Urinary bladder (tissue), 4 donors: ENCODE results near the gene AK9. TPM values are rescaled to one million over a fixed set of nuclear protein-coding genes. Genes with fewer than 3 reads are reported as not detected.

ENCODE experiments used
- DNase-seq: peaks from one replicate; pipeline ENCODE4 v3.0.0-alpha.2; 2015; ENCODE audit errors: extremely low spot score
- H3K27ac ChIP-seq: one replicate; pipeline ENCODE4 v1.5.1; 2013; ENCODE audit warnings: low read depth, mild to moderate bottlenecking, moderate library complexity
- H3K36me3 ChIP-seq: one replicate; pipeline ENCODE4 v1.6.1; 2013; ENCODE audit warnings: mild to moderate bottlenecking, moderate library complexity; ENCODE audit not compliant: insufficient read depth
- H3K4me1 ChIP-seq: one replicate; pipeline ENCODE4 v1.6.1; 2013; ENCODE audit warnings: mild to moderate bottlenecking, moderate library complexity; ENCODE audit not compliant: insufficient read depth
- H3K4me3 ChIP-seq: one replicate; pipeline ENCODE4 v1.5.1; 2013; ENCODE audit warnings: low read depth, low read length
- WGBS: extraction: QIAGEN DNeasy Blood & Tissue Kit; methylation state at CpG from one replicate; pipeline ENCODE4 v1.1.7; 2013; 5-methylcytosine and 5-hydroxymethylcytosine counted together
- polyA plus RNA-seq: library from polyadenylated mRNA; stranded (reverse); fragments of 200-250 nt; gene quantifications from one replicate; pipeline ENCODE4 v1.2.3, GENCODE V29; 2013
- total RNA-seq: library from RNA; depleted of rRNA; stranded (reverse); fragments of >200 nt; gene quantifications from one replicate; pipeline ENCODE4 v1.2.3, GENCODE V29; 2014
- donor health status: healthy with polysubstance abuse.
- donor health status: healthy.

Gene AK9
- total and polyA plus RNA-seq, 2 donors, result 7.3 to 15.4 TPM

DNA sequence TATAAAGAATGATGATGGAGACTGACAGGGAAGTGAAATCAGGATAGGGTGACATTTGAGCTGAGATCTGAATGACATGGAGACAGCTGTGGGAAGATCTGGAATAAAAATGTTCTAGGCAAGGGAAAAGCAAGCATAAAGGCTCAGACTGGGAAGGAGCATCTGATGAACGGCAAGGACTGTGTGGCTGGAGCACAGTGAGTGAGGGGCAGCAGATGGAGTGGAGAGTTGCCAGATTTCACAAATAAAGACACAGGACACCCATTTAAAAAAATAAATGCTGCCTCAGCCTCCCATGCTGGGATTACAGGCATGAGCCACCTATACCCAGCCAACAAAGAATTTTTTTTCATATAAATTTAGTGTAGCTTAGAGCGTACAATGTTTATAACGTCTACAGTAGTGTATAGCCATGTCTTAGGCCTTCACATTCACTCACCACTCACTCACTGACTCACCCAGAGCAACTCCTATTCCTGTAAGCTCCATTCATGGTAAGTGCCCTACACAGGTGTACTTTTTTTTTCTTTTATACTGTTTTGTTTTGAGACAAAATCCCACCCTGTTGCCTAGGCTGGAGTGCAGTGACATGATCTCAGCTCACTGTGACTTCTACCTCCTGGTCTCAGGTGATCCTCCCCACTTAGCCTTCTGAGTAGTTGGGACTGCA lies 205.6 kb downstream of the AK9 start:
- Histone ChIP-seq H3K27ac (no peak overlapping the region), H3K4me1 (peaks cover 3% of the 10 kb centered on the region), H3K4me3 (no peak overlapping the region), H3K36me3 (no peaks in the 10 kb centered on the region)
- 54% methylated on average over 3 of the region's 3 CpGs for WGBS
- no peak for DNase-seq

DNA sequence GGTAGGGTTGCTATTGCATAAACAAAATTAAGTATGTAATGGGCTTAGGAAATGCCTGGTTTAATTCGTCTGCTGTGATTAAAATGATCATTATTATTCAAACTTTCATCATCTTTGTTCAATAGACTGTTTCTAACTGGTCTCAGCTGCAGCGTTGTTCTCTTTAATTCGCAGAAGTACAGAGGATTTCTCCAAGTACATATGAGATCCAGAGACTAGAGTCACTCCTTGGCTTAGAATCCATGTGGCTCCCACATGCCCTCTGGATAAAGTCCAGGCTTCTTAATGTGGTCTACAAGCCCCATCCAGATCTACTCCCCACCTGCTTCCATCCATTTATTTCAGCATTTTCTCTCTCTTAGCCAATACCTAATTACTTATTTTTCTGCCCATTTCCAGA lies 206.9 kb downstream of the AK9 start:
- peak overlapping the region; percentile 77 for H3K27ac ChIP-seq
- 34% methylated on average over 3 of the region's 3 CpGs for WGBS
- DNase-seq, result no peak

DNA sequence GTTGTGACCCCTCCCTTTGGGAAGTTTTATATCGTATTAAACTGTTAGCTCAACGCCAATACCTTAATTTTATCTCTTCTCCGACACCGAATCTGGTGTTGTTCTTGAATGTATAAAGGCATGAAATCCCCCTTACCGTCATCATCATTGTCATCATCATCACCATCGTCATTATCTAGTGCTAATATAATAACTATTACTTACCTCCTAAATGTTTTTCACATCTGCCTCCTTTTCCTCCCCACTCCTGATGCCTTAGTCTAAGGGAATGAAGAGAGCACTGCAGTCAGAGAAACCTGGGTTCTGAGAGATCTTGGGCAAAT lies 207.3 kb downstream of the AK9 start:
- WGBS, result 2% methylated on average over 6 of the region's 6 CpGs
- H3K4me1 ChIP-seq, result peaks cover 3% of the 10 kb centered on the region
- peak overlapping the region; percentile 100 for H3K4me3 ChIP-seq
- H3K27ac ChIP-seq, result peak overlapping the region; percentile 77
- peaks cover 2% of the 10 kb centered on the region for H3K36me3 ChIP-seq
- DNase-seq, result no peak

More for the DNA sequence above, 206.9 kb downstream of the AK9 start:
- Histone ChIP-seq H3K4me3 (no peak overlapping the region), H3K4me1 (peaks cover 3% of the 10 kb centered on the region), H3K36me3 (peaks cover 2% of the 10 kb centered on the region)

DNA sequence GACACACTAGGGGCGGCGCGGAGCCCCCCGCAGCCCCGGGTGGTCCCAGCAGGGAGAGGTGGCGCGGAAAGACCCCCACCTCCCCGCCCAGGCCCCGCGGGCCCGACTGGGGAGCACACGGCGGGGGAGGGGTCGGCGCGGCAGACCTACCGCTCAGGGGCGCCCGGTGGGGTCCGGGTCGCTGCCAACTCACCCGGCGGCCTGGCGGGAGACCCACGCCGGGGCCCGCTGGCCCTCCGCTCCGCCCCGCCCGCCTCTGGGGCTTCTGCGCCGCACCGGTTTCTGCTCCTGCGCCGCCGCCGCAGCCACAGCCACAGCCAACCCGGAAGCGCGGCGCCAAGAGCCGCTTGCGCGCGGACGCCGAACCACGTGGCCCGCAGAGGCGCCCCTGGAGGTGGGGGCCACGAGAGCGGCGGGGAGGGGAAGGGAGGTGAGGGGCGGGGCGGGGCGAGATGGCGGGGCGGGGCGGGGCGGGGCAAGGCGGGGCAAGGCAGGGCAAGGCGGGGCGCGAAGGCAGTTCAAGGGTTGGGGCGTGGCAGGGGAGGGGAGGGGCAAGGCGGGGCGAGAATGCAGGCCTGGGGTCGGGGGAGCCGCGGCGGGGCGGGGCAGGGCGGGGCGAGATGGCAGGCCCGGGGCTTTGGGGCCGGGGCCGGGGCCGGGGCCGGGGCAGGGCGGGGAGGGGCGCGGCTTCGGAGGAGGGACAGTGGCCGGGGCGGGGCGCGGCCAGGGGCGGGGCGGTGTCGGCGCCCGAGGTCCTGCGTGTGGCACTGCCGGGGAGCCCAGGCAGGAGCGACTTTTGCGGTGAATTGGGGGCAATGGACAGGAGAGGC lies 207.9 kb downstream of the AK9 start, which contains the start of gene ZBTB24:
Gene ZBTB24, minus strand, starts transcription at position 315 of the 830 bp plus-strand sequence. CDS start 1,193 bp downstream, outside the sequence.
- 2% methylated on average over 96 of the region's 97 CpGs for WGBS
- peaks cover 3% of the 10 kb centered on the region for H3K4me1 ChIP-seq
- H3K4me3 ChIP-seq, result peak within 1 kb of the TSS; percentile 100

DNA sequence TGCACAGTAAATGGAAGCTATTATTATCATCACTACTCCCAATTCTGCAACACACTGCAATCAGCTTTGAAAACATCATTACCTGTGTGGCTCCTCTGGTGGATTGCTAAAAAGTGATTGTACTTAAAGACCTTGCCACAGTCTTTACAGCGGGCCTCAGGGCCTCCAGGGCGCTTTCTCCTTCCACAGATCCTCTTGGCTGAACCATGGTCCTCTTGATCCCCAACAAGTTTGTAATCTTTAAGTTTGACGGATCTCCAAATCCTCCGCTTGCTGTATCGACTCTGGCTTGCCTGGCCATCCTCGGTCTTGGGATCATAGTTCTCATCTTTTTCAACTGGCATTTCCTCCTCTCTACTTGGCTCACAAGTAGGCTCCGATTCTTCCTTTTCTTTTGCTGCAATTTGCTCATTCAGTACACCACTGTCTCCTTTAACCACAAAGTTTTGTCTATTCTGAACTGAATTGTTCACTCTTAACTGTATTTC lies 210.0 kb downstream of the AK9 start:
- peaks cover 5% of the 10 kb centered on the region for H3K4me1 ChIP-seq
- no peak overlapping the region for H3K27ac ChIP-seq
- WGBS, result 96% methylated on average over 7 of the region's 7 CpGs

More for the DNA sequence above, 207.9 kb downstream of the AK9 start, which contains the start of gene ZBTB24:
- DNase-seq, result peak; percentile 42
- Histone ChIP-seq H3K27ac (peak within 1 kb of the TSS; percentile 79), H3K36me3 (peaks cover 2% of the 10 kb centered on the region)

DNA sequence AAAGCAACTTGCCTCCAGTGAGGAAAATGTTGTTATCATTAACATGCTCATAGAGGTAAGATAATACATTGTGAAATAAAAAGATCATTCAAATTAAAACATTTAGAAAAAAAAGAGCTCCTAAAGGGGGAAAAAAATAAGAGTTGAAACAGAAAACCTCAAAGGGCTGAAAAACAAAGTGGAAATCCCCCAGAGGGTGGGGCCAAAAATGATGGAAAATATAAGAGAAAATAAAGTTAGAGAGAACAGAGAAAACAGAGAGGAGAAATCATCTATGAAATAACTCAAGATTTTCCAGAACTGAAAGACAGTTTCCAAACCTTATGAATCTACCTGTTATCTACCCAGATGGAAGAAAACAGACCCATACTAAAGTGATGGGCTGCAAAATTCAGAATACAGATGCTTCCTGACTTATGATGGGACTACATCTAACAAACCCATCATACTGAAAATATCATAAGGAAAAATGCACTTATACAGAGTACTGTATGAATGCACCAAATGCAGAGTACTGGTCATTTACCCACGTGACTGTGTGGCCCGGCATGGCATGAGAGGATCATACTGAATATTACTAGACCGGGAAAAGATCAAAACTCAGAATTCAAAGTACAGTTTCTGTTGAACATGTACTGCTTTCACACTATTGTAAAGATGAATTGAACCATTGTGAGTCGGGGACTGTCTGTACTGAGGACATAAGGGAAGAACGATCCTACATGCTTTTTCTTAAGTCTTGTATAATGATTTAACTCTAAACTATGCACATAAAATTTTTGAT lies 212.0 kb downstream of the AK9 start:
- 81% methylated on average over 5 of the region's 5 CpGs for WGBS

More for the DNA sequence above, 210.0 kb downstream of the AK9 start:
- H3K4me3 ChIP-seq, result no peak overlapping the region
- H3K36me3 ChIP-seq, result peaks cover 2% of the 10 kb centered on the region
- no peak for DNase-seq

DNA sequence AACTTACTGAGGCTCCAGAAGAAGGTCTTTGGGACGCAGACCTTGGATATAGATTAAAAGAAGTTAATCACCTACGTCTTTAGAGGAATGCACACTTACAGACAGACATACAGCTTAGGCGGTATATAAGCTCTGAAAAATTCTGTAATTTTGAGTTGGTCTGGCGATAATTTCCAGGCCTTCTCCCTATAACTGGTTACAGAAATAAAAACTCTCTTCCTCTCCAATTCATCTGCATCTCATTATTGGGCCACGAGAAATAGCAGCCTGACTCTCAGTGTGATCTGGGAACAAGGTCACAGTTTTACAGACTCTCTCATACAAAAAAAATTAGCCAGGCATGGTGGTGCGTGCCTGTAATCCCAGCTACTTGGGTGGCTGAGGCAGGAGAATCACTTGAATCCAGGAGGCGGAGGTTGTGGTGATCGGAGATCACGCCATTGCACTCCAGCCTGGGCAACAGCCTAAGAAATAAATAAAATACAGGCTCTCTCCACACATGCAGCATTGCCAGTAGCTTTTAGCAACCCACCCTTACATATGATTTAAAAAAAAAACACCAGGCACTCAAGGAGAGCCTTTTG lies 212.7 kb downstream of the AK9 start:
- Histone ChIP-seq H3K27ac (no peak overlapping the region), H3K36me3 (peaks cover 2% of the 10 kb centered on the region), H3K4me1 (peaks cover 5% of the 10 kb centered on the region), H3K4me3 (no peak overlapping the region)
- DNase-seq, result no peak
- 85% methylated on average over 9 of the region's 9 CpGs for WGBS

More for the DNA sequence above, 212.0 kb downstream of the AK9 start:
- Histone ChIP-seq H3K4me1 (peaks cover 5% of the 10 kb centered on the region), H3K27ac (no peak overlapping the region), H3K4me3 (no peak overlapping the region), H3K36me3 (peaks cover 2% of the 10 kb centered on the region)
- DNase-seq, result no peak

DNA sequence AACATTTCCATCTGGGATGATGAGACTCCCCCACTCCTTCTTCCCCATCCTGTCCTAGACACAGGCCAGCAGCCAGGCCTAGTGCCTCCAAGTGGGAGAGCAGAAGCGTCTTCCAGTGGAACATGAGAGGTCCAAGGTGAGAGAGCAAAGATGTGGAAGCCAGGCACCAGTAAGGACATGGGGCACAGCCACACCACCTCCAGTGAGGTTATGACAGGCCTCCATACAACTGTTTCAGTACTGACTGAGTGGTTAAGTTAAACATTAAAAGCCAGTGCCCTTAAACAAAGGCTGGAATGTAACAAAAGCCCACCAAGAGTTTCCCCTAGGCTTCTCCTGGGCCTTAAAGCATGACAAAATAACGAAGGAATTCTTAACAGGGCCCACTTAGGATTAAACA lies 213.3 kb downstream of the AK9 start:
- H3K36me3 ChIP-seq, result peaks cover 2% of the 10 kb centered on the region
- no peak overlapping the region for H3K27ac ChIP-seq
- no peak for DNase-seq
- no peak overlapping the region for H3K4me3 ChIP-seq
- H3K4me1 ChIP-seq, result peaks cover 5% of the 10 kb centered on the region
- 57% methylated on average over 2 of the region's 2 CpGs for WGBS

DNA sequence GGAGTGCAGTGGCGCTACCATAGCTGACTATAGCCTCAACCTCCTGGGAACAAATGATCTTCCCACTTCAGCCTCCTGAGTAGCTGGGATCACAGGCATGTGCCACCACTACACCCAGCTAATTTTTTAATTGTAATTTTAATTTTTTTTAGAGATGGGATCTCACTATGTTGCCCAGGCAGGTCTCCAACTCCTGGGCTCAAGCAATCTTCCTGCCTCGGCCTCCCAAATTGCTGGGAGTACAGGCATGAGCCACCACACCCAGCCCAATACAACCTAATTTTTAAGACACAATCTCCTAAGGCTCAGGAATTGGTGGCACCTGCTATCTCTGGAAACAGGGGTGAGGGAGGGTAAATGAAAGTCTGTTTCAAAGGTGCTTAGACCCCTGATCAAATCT lies 213.8 kb downstream of the AK9 start:
- Histone ChIP-seq H3K4me3 (no peak overlapping the region), H3K27ac (no peak overlapping the region), H3K36me3 (peaks cover 2% of the 10 kb centered on the region), H3K4me1 (peaks cover 5% of the 10 kb centered on the region)
- DNase-seq, result no peak
- 98% methylated on average over 2 of the region's 2 CpGs for WGBS

DNA sequence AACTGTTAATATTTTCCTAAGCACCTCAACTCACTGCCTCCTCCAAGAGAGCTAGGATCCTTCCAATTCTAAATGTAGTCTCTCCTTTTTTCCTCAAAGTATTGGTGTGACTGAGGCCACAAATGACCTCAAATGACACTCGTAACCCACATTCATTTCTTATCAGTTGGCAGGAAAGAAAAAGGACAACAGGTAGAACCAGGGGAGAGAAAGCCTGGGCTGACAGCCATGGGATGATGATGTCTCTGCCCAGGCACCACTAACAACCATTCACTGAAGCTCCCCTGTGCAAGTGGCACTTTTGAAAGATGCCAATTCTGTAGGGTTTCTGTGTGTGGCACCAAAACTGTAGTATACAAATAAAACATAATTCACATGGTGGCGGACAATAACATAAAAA lies 215.4 kb downstream of the AK9 start:
- 85% methylated on average over 2 of the region's 2 CpGs for WGBS
- Histone ChIP-seq H3K4me3 (no peak overlapping the region), H3K27ac (no peak overlapping the region), H3K36me3 (peaks cover 2% of the 10 kb centered on the region), H3K4me1 (peaks cover 2% of the 10 kb centered on the region)
- no peak for DNase-seq

DNA sequence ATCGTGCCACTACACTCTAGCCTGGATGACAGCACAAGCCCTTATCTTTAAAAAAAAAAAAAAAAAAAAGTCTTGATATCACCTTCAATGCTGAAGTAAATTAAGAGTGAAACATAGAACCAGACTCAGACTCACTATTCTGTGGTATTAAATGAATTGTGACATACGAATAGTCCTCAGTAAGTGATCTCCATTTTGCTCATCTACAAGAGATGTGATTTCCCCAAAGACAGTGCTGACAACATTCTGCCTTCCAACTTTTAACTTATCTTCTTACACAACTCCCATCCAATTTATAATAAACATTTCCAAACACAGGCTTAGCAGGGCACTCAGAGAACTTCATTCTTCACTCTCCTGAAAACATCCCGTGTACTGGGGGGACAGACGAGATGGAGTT lies 216.0 kb downstream of the AK9 start:
- no peak overlapping the region for H3K4me3 ChIP-seq
- DNase-seq, result no peak
- peaks cover 2% of the 10 kb centered on the region for H3K4me1 ChIP-seq
- peaks cover 2% of the 10 kb centered on the region for H3K36me3 ChIP-seq
- 75% methylated on average over 4 of the region's 4 CpGs for WGBS
- H3K27ac ChIP-seq, result no peak overlapping the region

DNA sequence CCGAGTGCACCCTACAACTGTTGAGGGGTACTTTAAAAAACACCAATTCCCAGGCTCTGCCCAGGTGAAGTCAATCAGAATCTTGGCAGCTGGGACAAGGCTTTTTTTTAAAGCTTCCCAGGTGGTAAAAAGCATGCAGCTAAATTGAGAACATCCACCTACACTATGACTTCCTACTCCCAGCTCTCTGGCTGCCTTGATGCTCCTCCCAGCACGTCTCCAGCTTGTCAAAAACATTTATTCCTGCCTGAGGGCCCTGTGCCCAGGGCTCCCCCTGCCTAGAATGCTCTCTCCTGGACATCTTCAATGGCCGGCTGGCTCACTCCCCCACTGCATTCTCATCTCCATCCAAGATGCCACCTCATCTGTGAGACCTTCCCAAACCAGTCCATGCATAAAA lies 217.9 kb downstream of the AK9 start:
- H3K4me1 ChIP-seq, result peaks cover 2% of the 10 kb centered on the region
- H3K36me3 ChIP-seq, result no peaks in the 10 kb centered on the region
- WGBS, result 93% methylated on average over 3 of the region's 3 CpGs
- no peak for DNase-seq
- H3K27ac ChIP-seq, result no peak overlapping the region
- H3K4me3 ChIP-seq, result no peak overlapping the region
